T-helper 17 cell (primary cell): ENCODE results near the gene MGP. TPM values are rescaled to one million over a fixed set of nuclear protein-coding genes. Genes with fewer than 3 reads are reported as not detected.
A peak's percentile ranks its signal among the peaks of the same experiment; 100 is the strongest.

Experiments used
- ATAC-seq: fragments of 150-1000 bp; cut with Tn5 transposase; 2 replicates; pipeline ENCODE4 v1.10.0; 2021; ENCODE audit warnings: mild to moderate bottlenecking, moderate library complexity
- DNase-seq, 3 donors: peaks; one replicate each; pipeline versions ENCODE4 v3.0.0 to v3.0.0-alpha.2; 2020 to 2021
- H3K9me3 ChIP-seq: one replicate; pipeline ENCODE4 v1.7.0; 2013; ENCODE audit warnings: low read length, mild to moderate bottlenecking; ENCODE audit not compliant: control insufficient read depth, poor library complexity, severe bottlenecking
- H3K27ac Mint-ChIP-seq: one replicate; pipeline ENCODE4 v1.8.0; 2022; ENCODE audit warnings: mild to moderate bottlenecking, moderate library complexity, mixed read lengths
- H3K27me3 Mint-ChIP-seq: one replicate; pipeline ENCODE4 v1.8.0; 2022; ENCODE audit warnings: mixed read lengths
- H3K36me3 Mint-ChIP-seq: one replicate; pipeline ENCODE4 v1.8.0; 2022; ENCODE audit warnings: low read depth, mixed read lengths
- H3K4me1 Mint-ChIP-seq: one replicate; pipeline ENCODE4 v1.8.0; 2022; ENCODE audit warnings: mild to moderate bottlenecking, mixed read lengths
- H3K4me3 Mint-ChIP-seq: one replicate; pipeline ENCODE4 v1.8.0; 2022; ENCODE audit warnings: mild to moderate bottlenecking, moderate library complexity, mixed read lengths
- total RNA-seq, 4 donors: library from RNA in 2 of 4; stranded (reverse) in 2 of 4; gene quantifications; one replicate each; pipeline ENCODE4 v1.2.3 and lab custom pipeline; 2022 to 2026

The MGP gene
- total RNA-seq, 2 donors from 2014 or later: 1.7 TPM; not detected in 1

DNA sequence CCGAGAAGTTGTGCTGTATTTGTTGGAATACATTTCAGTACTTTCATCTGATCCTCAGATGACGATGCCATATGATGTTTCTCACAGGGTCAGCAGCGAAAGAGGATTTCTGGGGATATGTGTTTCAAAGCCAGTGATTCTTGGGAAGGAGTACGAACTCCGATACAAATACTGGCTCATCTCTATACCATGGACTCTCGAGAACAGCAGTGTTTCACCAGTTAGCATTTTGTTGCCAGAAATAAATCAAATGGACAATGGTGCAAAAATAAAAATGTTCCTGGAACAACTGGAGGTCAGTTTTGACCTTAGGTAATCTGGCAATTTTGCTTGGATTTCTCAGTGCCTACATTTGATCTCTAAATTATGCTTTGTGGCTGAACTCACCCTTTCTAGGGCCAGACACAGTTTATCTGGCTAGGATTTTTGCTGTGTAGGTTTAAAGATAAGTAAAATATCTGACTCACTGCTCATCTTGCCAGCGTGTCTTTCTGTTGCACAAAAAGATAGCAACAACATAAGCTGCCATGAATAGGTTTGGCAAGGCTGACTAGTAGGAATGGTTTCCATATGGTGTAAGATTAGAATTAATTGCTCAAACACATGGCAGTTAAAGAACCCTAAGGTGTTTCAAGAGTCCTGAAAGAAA is 11.0 kb upstream of the MGP start:
- no peak for ATAC-seq
- H3K4me3 Mint-ChIP-seq: no peak overlapping the region

DNA sequence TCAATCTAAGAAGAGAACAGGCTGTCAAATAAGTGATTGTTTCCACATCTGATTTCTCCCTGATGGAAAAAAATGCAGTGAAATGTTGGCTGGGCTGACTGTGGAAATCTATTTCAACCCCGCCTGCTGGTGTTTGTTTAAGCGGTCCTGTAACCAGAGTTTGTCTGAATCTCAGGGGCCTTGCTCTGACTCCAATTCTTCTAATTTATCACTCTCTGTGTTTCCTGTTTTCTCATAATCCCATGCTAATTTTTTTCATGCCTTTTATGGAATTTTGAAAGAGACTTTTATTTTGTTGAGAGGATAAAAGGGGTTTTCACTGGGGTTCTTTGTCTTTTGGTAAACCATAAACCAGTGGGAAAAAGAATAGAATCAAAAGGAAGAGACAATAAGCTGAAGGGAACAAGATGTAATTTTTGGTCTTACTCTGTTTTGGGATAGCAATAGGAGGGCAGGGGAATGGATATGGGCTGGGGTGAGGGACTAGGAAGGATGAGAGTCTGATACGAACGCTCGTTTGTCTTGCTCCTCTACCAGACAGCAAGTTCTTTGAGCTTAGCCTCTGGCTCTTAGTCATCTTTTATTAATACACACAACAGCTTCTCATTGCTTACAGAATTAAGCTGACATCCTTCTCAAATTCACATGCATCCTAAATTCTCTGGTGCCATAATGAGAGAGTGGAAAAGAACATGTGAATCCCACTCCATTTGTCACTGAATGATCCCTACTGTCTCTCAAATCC is 8.0 kb upstream of the MGP start:
- Mint-ChIP-seq H3K27me3 (peaks cover 7% of the 10 kb centered on the region), H3K36me3 (peaks cover 3% of the 10 kb centered on the region), H3K4me1 (no peaks in the 10 kb centered on the region), H3K4me3 (no peak overlapping the region), H3K27ac (no peak overlapping the region)
- no peaks in the 10 kb centered on the region for H3K9me3 ChIP-seq
- no peak for ATAC-seq
- no peak for DNase-seq

More for the DNA sequence above, 11.0 kb upstream of the MGP start:
- Mint-ChIP-seq H3K4me1 (no peaks in the 10 kb centered on the region), H3K27ac (no peak overlapping the region), H3K36me3 (no peaks in the 10 kb centered on the region), H3K27me3 (no peaks in the 10 kb centered on the region)
- no peaks in the 10 kb centered on the region for H3K9me3 ChIP-seq
- no peak for DNase-seq

DNA sequence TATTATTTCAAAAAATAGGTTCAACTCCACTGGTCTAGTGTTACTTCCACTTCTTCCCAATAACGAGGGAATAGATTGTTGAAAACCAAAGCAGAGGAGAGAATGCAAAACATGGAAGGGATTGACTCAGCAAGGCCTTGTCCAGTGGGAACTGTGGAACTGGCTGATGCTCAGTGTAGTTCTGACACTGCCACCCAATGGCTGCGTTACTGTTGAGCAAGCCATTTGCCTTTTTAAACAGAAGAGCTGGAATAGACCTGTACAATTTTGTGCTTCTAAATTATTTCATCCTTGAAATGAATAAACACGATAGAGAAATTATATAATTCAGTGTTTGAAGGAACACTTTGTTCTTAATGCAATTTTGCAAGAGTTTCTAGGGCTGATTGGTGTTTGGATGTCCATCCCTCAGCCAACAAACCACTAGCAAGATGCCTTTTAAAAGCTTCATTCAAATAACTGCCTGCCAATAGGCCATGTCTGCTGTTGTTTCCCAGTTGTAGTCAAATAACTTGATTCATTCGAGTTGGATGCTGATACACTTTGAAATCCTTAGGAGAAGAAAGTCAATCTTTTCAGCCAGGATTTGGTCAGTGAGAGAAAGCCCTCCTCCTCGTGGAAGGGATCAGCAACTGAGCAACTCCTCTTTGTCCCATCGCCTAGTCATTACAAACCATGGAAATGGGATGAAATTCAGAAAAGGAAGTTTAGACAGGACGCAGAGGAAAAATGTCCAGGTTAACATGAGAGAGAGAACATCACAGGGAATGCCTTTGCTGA is 7.3 kb upstream of the MGP start:
- H3K9me3 ChIP-seq: no peaks in the 10 kb centered on the region
- no peaks in the 10 kb centered on the region for H3K4me1 Mint-ChIP-seq
- H3K4me3 Mint-ChIP-seq: no peak overlapping the region
- no peak for DNase-seq
- peaks cover 6% of the 10 kb centered on the region for H3K36me3 Mint-ChIP-seq
- ATAC-seq: no peak
- no peak overlapping the region for H3K27ac Mint-ChIP-seq
- peaks cover 7% of the 10 kb centered on the region for H3K27me3 Mint-ChIP-seq

DNA sequence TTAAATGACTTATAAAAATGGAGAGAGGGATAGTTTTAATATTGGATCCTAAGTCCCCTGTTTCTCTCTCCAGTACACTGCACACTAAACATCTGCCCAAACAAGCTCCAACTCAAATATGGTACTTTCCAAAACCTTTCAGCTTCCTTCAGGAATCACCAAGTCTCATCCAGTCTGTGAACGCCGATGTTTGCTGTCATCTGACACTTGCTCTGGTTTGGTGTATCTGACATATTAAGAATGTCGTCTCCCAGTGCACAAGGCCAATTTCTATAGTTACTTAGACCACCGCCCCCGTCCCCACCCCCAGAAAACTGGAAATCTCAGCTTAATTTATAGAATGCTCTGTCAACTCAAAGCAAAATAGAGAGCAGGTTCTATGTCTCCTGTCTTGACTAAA is 5.0 kb upstream of the MGP start:
- H3K36me3 Mint-ChIP-seq: peaks cover 6% of the 10 kb centered on the region
- no peaks in the 10 kb centered on the region for H3K9me3 ChIP-seq
- H3K27ac Mint-ChIP-seq: no peak overlapping the region
- H3K4me1 Mint-ChIP-seq: no peaks in the 10 kb centered on the region
- no peak for ATAC-seq
- no peak for DNase-seq
- H3K27me3 Mint-ChIP-seq: peaks cover 23% of the 10 kb centered on the region
- no peak overlapping the region for H3K4me3 Mint-ChIP-seq

DNA sequence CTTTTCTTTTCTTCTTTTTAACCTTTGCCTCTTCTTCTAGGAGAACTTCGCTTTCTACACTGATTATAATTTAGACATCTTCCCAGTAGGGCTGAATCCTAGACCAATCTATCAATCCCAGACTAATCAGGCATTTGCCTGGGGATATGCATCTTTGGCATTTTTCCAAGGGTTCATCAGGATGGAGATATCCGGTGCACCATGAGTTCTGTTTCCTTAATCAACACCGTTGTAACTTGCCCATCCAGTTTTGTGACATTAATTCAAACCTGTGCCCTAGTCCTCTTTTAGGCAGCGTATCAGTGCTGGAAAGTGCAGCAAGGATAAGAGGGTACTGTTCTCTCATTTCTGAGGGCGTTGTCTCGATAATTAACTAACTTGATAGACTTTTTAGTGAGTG is 617 bp upstream of the MGP start:
- Mint-ChIP-seq H3K36me3 (peaks cover 6% of the 10 kb centered on the region), H3K27me3 (peaks cover 27% of the 10 kb centered on the region), H3K4me1 (peaks cover 11% of the 10 kb centered on the region), H3K4me3 (no peak overlapping the region), H3K27ac (no peak overlapping the region)
- ATAC-seq (no peak), DNase-seq (no peak)
- no peaks in the 10 kb centered on the region for H3K9me3 ChIP-seq

DNA sequence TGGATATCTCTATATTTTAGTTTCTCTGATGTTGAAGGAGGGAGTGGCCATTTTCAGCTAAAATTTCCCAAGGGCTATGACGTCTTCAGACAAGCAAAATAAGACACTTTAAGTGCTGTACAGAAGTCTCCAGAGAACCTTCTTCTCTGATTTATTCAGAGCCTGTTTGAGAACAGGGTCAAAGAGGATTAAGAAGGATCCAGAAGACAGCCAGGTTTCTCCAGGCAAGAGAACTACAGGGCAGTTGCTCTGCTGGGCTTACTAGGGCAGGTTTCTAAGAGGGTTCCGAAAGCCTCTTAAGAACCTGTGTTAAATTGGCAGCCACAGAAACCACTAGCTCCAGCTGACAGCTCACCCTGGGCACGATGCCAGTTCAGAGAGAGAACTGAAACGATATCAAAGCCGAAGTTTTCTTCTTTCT is 1.2 kb downstream of the MGP start:
- ATAC-seq (peak; percentile 97), DNase-seq (peak; percentile 45 to 73 (median 54))
- Mint-ChIP-seq H3K4me3 (peak overlapping the region; percentile 67), H3K27me3 (peaks cover 20% of the 10 kb centered on the region), H3K36me3 (peaks cover 5% of the 10 kb centered on the region), H3K4me1 (peaks cover 14% of the 10 kb centered on the region), H3K27ac (peak overlapping the region; percentile 78)
- H3K9me3 ChIP-seq: no peaks in the 10 kb centered on the region

DNA sequence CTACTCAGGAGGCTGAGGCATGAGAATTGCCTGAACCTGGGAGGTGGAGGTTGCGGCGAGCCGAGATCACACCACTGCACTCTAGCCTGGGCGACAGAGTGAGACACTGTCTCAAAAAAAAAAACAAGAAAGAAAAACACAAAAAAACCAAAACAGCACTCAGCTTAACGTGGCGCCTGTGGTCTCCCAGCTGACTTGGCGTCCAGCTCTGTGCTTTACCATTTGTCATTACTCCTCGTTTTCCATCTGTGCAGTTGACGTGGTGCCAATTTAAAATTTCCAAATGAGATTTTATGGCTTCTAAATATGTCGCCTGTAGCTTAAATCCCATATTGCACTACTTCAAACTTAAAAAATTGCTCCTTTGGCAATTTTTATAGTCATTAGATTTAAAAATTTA is 2.0 kb downstream of the MGP start:
- H3K27me3 Mint-ChIP-seq: peaks cover 20% of the 10 kb centered on the region
- H3K4me3 Mint-ChIP-seq: no peak overlapping the region
- ATAC-seq (no peak), DNase-seq (no peak)
- H3K4me1 Mint-ChIP-seq: peaks cover 14% of the 10 kb centered on the region
- peaks cover 5% of the 10 kb centered on the region for H3K36me3 Mint-ChIP-seq
- H3K27ac Mint-ChIP-seq: no peak overlapping the region
- no peaks in the 10 kb centered on the region for H3K9me3 ChIP-seq

DNA sequence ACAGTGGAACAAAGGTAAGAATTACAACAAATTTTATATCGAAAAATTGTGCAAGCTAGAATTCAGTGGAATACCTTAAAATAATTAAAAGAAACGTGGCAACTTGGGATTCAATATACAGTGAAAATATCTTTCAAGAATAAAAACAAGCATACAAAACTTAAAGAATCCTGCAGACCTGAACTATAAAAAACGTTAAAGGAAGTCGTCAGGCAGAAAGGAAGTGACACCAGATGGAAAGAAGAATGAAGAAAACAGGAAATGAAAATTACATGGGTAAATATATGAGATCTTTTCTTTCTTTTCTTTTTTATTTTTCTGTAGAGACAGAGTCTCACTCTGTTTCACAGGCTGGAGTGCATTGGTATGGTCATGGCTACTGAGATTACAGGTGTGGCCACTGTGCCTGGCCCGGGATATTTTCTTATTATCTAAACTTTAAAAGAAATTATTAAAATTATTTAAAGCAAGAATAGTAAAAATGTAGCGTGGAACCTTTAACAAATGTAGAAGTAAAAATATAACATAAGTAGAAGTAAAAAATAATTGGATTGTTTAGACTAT is 4.7 kb downstream of the MGP start:
- DNase-seq: no peak

DNA sequence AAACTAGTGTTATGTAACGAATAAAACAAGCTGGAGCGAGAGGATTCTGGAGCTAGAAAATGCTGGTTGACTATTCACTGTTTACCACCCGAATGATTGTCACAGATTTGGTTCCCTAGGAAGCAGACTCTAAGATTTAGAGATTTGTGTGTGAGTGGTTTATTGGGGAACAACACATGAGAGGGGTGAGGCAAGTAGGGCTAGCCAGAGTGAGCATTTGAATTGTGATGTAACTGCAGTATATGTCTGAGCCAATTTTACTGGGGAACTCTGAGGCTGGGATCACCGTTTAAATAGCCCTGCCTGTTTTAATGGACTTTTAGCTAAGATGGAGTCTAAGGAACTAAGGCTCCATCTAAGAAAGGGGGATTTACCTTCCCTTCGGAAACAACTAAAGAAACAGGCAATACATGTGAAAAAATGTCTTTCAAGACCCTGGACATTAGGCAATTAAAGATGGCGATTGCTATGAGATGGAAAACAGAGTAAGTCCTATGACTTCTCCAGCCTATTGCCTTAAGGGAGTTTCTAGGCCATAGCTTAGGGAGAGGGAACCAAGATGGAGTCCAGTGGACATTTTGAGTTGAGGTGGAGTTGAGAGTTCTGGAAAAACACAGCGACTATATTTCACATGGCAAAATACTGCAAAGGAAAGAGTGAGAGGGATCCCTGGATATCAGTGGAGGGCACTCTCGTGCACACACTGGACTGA is 6.3 kb downstream of the MGP start:
- H3K36me3 Mint-ChIP-seq: peaks cover 6% of the 10 kb centered on the region
- no peak for ATAC-seq

More for the DNA sequence above, 4.7 kb downstream of the MGP start:
- H3K36me3 Mint-ChIP-seq: peaks cover 6% of the 10 kb centered on the region
- H3K27me3 Mint-ChIP-seq: peaks cover 10% of the 10 kb centered on the region
- H3K27ac Mint-ChIP-seq: no peak overlapping the region
- no peak for ATAC-seq
- H3K9me3 ChIP-seq: no peaks in the 10 kb centered on the region
- H3K4me1 Mint-ChIP-seq: peaks cover 14% of the 10 kb centered on the region
- no peak overlapping the region for H3K4me3 Mint-ChIP-seq

DNA sequence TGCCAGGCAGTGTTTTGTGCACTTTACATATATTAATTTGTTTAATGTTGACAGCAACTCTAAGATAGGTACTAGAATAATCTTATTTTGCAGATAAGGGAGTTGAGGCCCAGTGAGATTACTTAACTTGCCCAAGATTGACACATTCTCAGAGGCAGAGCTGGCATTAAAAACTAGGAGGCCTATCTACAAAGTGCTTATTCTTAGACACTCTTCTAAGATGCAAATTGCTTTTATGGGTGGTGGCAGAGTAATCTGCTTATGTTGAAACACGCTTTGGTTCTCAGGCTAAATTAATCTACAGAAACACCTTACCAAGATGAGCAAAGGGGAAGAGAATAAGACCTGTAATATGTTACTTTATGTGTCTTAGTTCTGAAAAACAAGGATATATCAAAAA is 7.2 kb downstream of the MGP start:
- H3K36me3 Mint-ChIP-seq: peaks cover 6% of the 10 kb centered on the region
- DNase-seq: no peak
- H3K4me1 Mint-ChIP-seq: peaks cover 6% of the 10 kb centered on the region
- no peak overlapping the region for H3K4me3 Mint-ChIP-seq
- H3K27ac Mint-ChIP-seq: no peak overlapping the region
- H3K27me3 Mint-ChIP-seq: peaks cover 6% of the 10 kb centered on the region
- no peaks in the 10 kb centered on the region for H3K9me3 ChIP-seq
- ATAC-seq: no peak

More for the DNA sequence above, 6.3 kb downstream of the MGP start:
- Mint-ChIP-seq H3K4me3 (no peak overlapping the region), H3K27ac (no peak overlapping the region), H3K27me3 (peaks cover 6% of the 10 kb centered on the region), H3K4me1 (peaks cover 8% of the 10 kb centered on the region)
- no peaks in the 10 kb centered on the region for H3K9me3 ChIP-seq
- DNase-seq: no peak

DNA sequence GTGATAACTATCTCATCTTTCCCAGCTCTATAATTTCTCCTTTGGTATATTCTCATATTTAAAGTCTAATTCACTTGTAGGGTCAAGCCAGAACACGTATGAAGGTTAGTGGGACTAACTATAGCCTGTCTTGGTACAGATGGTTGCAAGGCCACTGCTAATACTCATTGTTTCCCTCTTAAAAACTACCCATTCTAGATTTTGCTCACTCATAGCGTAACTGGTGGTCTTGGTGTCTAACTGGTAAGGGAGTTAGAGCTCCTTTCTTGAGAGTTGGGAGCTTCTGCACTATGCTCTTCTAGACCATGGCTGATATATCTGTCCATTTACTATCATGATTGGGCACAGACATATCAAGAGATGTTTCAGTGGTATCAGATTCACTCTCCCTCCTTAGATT is 8.8 kb downstream of the MGP start:
- no peak overlapping the region for H3K27ac Mint-ChIP-seq
- H3K36me3 Mint-ChIP-seq: peaks cover 4% of the 10 kb centered on the region
- H3K27me3 Mint-ChIP-seq: peaks cover 6% of the 10 kb centered on the region
- H3K9me3 ChIP-seq: no peaks in the 10 kb centered on the region
- H3K4me3 Mint-ChIP-seq: no peak overlapping the region
- H3K4me1 Mint-ChIP-seq: peaks cover 3% of the 10 kb centered on the region
- DNase-seq (no peak), ATAC-seq (no peak)

DNA sequence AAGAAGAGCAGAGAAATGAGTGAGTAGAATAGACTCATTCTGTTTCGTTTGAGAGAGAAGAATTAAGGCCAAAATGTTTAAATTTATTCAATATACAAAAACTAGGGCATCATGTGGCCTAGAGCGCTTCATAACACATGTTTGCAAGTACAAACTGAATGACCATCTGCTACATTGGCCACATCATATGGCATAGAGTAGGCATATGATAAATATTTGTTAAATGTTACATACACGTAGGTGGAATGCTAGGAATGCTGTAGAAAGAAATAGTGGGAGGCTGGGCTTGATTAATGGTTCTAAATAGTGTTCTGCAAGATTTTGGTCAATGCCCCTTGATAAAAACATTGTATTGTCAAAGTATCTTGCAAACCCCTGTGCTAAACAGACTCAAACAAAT is 10.8 kb downstream of the MGP start:
- DNase-seq (no peak), ATAC-seq (no peak)
- Mint-ChIP-seq H3K27me3 (peaks cover 16% of the 10 kb centered on the region), H3K36me3 (peaks cover 4% of the 10 kb centered on the region), H3K4me1 (no peaks in the 10 kb centered on the region), H3K27ac (no peak overlapping the region), H3K4me3 (no peak overlapping the region)
- no peaks in the 10 kb centered on the region for H3K9me3 ChIP-seq
